Lung (tissue), 12 donors: ENCODE data around the gene CES3. TPM values are rescaled to one million over a fixed set of nuclear protein-coding genes. Genes with fewer than 3 reads are reported as not detected.
A peak's percentile ranks its signal among the peaks of the same experiment; 100 is the strongest.
"Not testable (repeated sequence)": the region's sequence is repeated elsewhere in the genome, so short reads cannot be mapped to it uniquely, and the experiment has no call there.

Experiments
- ATAC-seq: fragments of 200-7000 bp; cut with Tn5 transposase; one replicate; pipeline ENCODE4 v1.9.1; 2020; ENCODE audit warnings: moderate number of reproducible peaks; ENCODE audit not compliant: insufficient read depth, low FRiP score
- DNase-seq, 3 donors: peaks; one replicate each; pipeline ENCODE4 v3.0.0-alpha.2; 2013 to 2017
- H3K27ac ChIP-seq, 2 donors: one replicate each; pipeline ENCODE4 v1.5.1; 2013; ENCODE audit warnings: mild to moderate bottlenecking in 2 of 2, moderate library complexity in 2 of 2, control low read depth in 1 of 2, inconsistent platforms in 1 of 2, low read depth in 1 of 2, low read length in 1 of 2
- H3K27me3 ChIP-seq, 3 donors: one replicate each; pipeline ENCODE4 v1.5.1; 2013; ENCODE audit warnings: low read length in 2 of 3; ENCODE audit not compliant: control insufficient read depth in 3 of 3, insufficient read depth in 3 of 3
- H3K36me3 ChIP-seq, 4 donors: one replicate each; pipeline ENCODE4 v1.5.1; 2013; ENCODE audit warnings: low read length in 4 of 4, mild to moderate bottlenecking in 1 of 4, moderate library complexity in 1 of 4; ENCODE audit not compliant: control insufficient read depth in 4 of 4, insufficient read depth in 4 of 4
- H3K4me1 ChIP-seq, 5 donors: one replicate each; pipeline ENCODE4 v1.5.1; 2013; ENCODE audit warnings: low read length in 5 of 5, mild to moderate bottlenecking in 2 of 5, moderate library complexity in 1 of 5; ENCODE audit not compliant: control insufficient read depth in 5 of 5, insufficient read depth in 5 of 5
- H3K4me3 ChIP-seq: one replicate; pipeline ENCODE4 v1.5.1; 2013; ENCODE audit warnings: mild to moderate bottlenecking, control low read depth, moderate library complexity
- H3K9ac ChIP-seq, 2 donors: one replicate each; pipeline ENCODE4 v1.5.1; 2013; ENCODE audit warnings: low read length in 2 of 2, control low read depth in 1 of 2; ENCODE audit not compliant: insufficient read depth in 1 of 2
- H3K9me3 ChIP-seq, 4 donors: one replicate each; pipeline ENCODE4 v1.5.1; 2013; ENCODE audit warnings: low read length in 3 of 4, mild to moderate bottlenecking in 1 of 4, moderate library complexity in 1 of 4; ENCODE audit not compliant: control insufficient read depth in 4 of 4, insufficient read depth in 3 of 4
- WGBS, 2 donors: extraction: QIAGEN DNeasy Blood & Tissue Kit; methylation state at CpG; one replicate each; pipeline ENCODE4 v1.1.7; 2013; 5-methylcytosine and 5-hydroxymethylcytosine counted together
- polyA plus RNA-seq, 2 donors: library from polyadenylated mRNA; stranded (reverse); fragments of 200-250 nt; gene quantifications; one replicate each; pipeline ENCODE4 v1.2.1, GENCODE V29; 2013
- total RNA-seq, 2 donors: library from RNA; depleted of rRNA in 1 of 2; stranded (reverse); fragments of >200 nt in 1 of 2; gene quantifications; one replicate each; pipeline ENCODE4 v1.2.1, GENCODE V29; 2014 to 2021
- TF ChIP-seq, protein P1 (sequence below): IDR thresholded peaks from 2 replicates; pipeline ENCODE4 v1.5.1; 2012; ENCODE audit warnings: mild to moderate bottlenecking; ENCODE audit errors: control extremely low read depth, extremely low read depth
- donor health status: control.
- donor health status: control.
- donor health status: Bipolar disorder and iron deficiency.
- donor health status: healthy.
- donor health status: DM: yes; HTN: yes; CAD: no.

CES3 gene
- total and polyA plus RNA-seq, 4 donors = 0.57 to 2.6 (median 0.91) TPM

- no peak overlapping the region for H3K27ac ChIP-seq
- WGBS, 2 donors = 90 to 96% methylated on average over 2 of the region's 2 CpGs
- H3K27me3 ChIP-seq = no peaks in the 10 kb centered on the region
- H3K36me3 ChIP-seq = no peaks in the 10 kb centered on the region
- TF ChIP-seq, protein P1, sequence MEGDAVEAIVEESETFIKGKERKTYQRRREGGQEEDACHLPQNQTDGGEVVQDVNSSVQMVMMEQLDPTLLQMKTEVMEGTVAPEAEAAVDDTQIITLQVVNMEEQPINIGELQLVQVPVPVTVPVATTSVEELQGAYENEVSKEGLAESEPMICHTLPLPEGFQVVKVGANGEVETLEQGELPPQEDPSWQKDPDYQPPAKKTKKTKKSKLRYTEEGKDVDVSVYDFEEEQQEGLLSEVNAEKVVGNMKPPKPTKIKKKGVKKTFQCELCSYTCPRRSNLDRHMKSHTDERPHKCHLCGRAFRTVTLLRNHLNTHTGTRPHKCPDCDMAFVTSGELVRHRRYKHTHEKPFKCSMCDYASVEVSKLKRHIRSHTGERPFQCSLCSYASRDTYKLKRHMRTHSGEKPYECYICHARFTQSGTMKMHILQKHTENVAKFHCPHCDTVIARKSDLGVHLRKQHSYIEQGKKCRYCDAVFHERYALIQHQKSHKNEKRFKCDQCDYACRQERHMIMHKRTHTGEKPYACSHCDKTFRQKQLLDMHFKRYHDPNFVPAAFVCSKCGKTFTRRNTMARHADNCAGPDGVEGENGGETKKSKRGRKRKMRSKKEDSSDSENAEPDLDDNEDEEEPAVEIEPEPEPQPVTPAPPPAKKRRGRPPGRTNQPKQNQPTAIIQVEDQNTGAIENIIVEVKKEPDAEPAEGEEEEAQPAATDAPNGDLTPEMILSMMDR = no peak
- H3K9me3 ChIP-seq = no peaks in the 10 kb centered on the region
- ATAC-seq (no peak), DNase-seq (no peak)
- H3K9ac ChIP-seq = no peak overlapping the region
- H3K4me3 ChIP-seq = no peak overlapping the region
- H3K4me1 ChIP-seq = no peaks in the 10 kb centered on the region
These were observed 30.5 kb downstream of the CES3 start for GRCh38 chr16:66991545-66992077.

DNA sequence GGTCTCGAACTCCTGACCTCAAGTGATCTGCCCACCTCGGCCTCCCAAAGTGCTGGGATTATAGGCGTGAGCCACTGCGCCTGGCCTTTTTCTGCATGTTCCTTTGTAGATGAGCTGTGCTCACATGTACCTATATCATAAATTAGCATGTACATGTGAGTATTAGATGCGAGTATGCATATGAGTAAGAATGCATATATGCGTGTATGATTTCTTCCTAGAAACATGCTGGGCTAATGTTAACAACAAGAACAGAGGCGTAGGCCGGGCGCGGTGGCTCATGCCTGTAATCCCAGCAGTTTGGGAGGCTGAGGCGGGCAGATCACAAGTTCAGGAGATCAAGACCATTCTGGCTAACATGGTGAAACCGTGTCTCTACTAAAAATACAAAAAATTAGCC lies 32.5 kb downstream of the CES3 start:
- DNase-seq, ATAC-seq, H3K4me3 ChIP-seq, H3K27me3 ChIP-seq, H3K9ac ChIP-seq, H3K36me3 ChIP-seq, H3K27ac ChIP-seq, H3K9me3 ChIP-seq, H3K4me1 ChIP-seq: not testable (repeated sequence)
- 93 to 94% methylated on average over 11 to 12 of the region's 12 CpGs for WGBS, 2 donors

DNA sequence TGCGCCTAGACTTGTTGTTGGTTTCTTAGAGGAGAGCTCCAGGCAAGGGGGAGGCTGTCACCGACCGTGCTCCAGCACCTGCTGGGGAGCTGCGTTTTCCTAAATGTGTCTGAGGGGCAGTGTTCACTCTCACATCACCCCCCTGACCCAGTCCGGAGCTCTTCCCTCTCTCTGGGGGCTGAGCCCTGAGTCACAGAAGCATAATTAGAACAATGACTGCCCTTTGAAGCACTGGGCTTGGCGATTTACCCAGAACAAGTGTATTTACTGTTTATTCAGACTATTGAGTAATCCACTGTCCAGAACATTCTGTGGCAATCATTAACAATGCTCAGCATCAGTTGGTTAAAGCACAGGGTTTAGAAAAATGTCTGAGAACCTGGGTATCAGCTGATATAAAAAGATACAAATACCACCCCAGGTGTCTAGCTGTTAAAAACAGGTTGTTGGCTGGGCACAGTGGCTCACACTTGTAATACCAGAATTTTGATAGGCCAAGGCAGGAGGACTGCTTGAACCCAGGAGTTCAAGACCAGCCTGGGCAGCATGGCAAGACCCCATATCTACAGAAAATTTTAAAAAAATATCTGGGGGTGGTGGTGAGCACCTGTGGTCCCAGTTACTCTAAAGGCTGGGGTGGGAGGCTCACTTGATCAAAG lies 35.4 kb downstream of the CES3 start:
- Histone ChIP-seq H3K27me3 (peaks cover 0 to 2% (median 0%) of the 10 kb centered on the region in 3 donors), H3K36me3 (no peaks in the 10 kb centered on the region), H3K27ac (peak overlapping the region; percentile 47 to 70), H3K9ac (no peak overlapping the region), H3K9me3 (no peaks in the 10 kb centered on the region), H3K4me3 (no peak overlapping the region), H3K4me1 (peaks cover 0 to 11% (median 5%) of the 10 kb centered on the region in 5 donors)
- ATAC-seq (peak; percentile 78), DNase-seq (no peak)
- TF ChIP-seq, protein P1 = no peak
- WGBS, 2 donors = 43 to 74% methylated on average over 6 of the region's 6 CpGs

GRCh38 chr16:66996983-66997358 lies 35.9 kb downstream of the CES3 start:
- H3K9me3 ChIP-seq = no peaks in the 10 kb centered on the region
- H3K36me3 ChIP-seq = no peaks in the 10 kb centered on the region
- no peak overlapping the region for H3K4me3 ChIP-seq
- H3K9ac ChIP-seq = no peak overlapping the region
- H3K4me1 ChIP-seq = peaks cover 0 to 11% (median 5%) of the 10 kb centered on the region in 5 donors
- H3K27ac ChIP-seq = peak overlapping the region; percentile 44 to 47
- TF ChIP-seq, protein P1 = no peak
- DNase-seq (no peak), ATAC-seq (no peak)
- WGBS, 2 donors = 69 to 78% methylated on average over 3 of the region's 3 CpGs
- peaks cover 0 to 3% (median 0%) of the 10 kb centered on the region in 3 donors for H3K27me3 ChIP-seq
